HCEC 1CT (cell line): ENCODE measurements around the gene MAP6D1.

ENCODE experiments used
- DNase-seq: peaks from one replicate; pipeline ENCODE4 v3.0.0-alpha.2; 2017

MAP6D1 gene

DNA sequence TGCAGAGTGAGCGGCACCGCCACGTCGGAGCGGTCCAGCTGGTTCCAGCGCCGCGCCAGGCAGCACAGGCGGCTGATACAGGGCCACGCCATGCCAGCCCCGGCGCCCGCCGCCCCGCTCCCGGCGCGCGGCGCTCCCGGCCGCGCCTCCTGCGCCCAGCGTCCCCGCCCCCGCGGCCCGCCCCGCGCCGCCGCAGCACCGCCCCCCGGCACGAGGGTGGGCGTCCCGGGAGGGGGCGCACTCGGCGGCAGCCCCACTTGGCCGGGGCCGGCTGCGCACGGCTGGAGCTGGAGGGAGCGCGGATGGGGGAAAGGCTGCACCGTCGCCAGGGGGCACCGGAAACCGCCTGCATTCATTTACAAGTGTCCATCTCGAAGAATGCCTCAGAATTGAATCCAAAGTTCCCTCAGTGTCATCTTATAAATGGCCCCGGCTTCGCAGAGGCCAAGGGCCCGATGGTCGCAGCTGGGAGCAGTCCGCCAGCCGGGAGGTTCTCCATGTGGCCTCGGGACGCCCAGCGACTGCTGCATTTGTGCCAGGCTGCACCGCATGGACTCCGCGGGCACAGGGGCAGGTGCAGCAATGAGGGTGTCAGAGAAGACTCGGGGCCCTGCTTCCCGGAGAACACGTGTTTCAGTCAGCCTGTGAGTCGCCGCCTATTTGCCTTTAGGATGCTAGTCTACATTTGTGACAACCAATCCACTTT, at the start of gene MAP6D1:
Gene MAP6D1, minus strand, starts transcription at position 122 of the 706 bp plus-strand sequence. Its CDS starts 30 bp downstream, at position 92.
- peak; percentile 41 for DNase-seq

- DNase-seq: no peak
Observed at GRCh38 chr3:183873914-183874313, 48.5 kb upstream of the MAP6D1 start.

- no peak for DNase-seq
Observed at GRCh38 chr3:183871541-183871940, 46.2 kb upstream of the MAP6D1 start.

- no peak for DNase-seq
Observed at GRCh38 chr3:183870563-183870962, 45.2 kb upstream of the MAP6D1 start.

DNA sequence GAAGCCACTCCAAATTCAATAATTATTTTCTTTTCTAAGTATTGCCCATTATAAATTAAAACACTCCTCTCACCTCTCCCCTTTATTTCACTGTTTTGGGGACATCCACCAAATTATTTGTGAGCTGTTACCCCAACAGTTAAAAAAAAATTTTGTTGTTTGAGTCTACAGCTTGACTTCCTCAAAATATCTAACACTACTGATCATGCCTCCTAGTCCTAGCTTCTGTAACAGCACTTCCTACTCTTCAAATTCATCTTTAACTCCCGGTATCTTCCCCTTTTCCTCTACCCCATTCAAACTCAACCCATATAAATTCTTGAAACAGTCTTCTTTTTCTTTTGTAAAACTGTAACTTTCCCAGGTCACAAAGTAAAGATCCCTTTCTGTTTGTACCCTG, 43.4 kb upstream of the MAP6D1 start:
- no peak for DNase-seq

- no peak for DNase-seq
Observed at GRCh38 chr3:183862610-183863009, 37.2 kb upstream of the MAP6D1 start.

DNA sequence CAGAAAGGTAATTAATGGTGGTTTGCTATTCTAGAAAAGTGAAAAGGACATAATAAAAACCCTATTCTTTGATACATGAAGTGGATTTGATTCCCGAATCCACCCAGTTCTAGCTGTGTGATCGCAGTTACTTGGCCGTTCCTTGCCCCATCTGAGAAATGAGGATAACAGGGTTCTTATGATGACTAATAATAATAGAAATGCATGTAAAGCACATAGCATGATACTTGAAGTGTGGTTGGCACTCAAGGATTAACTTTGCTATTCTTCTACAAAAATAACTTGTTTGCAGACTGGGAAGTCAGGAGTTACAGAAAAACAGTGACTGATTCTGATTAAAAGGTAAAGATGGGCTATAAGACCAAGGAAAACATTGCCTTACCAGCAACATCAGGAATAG, 32.5 kb upstream of the MAP6D1 start:
- no peak for DNase-seq

- no peak for DNase-seq
Observed at GRCh38 chr3:183854318-183855035, 29.1 kb upstream of the MAP6D1 start.

GRCh38 chr3:183845608-183846288, 20.4 kb upstream of the MAP6D1 start:
- peak; percentile 58 for DNase-seq

DNA sequence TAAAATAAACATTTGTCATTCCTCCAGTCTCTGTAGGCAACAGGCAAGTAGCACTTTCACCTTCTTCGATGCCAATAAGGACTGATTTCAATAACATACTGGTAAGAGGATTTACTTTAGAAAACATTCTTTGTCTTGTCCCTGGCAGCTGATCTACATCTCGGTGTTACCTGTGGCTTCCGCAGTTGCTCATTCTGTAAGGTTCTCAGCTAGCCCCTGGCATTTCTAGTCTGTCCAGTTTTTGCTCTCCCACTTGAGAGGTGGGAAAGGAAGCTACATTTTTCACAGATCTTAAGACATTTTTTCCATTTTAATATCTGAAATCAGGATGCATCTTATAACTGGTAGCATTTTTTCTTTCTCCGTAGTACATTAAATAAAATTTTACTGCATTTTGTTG, 19.7 kb upstream of the MAP6D1 start:
- no peak for DNase-seq

DNA sequence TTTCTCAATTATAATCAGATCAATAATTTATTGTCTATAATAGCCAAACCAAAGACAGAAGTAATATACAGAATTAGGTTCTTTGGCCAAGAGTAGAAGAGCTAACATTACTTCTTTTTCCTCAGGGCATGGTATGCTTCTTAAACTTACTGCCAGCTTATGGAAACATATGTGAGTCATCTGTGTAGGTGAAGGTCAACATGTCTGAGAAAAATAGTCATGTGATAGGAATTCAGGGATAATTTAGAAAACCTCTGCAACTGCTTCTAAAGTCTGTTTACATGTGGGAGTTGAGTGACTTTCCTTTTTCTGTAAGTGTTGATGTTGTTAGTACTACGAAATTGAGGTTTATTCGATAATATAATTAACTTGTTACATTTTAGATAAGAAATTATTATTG, 19.2 kb upstream of the MAP6D1 start:
- DNase-seq: peak; percentile 91

GRCh38 chr3:183839751-183840150, 14.4 kb upstream of the MAP6D1 start:
- no peak for DNase-seq

DNA sequence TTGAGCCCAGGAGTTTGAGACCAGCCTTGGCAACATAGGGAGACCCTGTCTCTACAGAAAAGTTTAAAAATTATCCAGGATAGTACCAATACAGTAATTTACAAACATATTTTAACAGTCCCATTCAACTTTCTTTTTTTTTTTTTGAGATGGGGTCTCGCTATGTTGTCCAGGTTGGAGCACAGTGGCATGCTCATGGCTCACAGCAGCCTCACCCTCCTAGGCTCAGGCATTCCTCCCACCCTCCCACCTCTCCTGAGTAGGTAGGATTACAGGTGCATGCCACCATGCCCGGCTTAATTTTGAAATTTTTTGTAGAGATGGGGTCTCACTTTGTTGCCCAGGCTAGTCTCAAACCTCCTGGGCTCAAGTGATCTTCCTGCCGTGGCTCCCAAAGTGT, 12.5 kb upstream of the MAP6D1 start:
- no peak for DNase-seq

- no peak for DNase-seq
Observed at GRCh38 chr3:183837390-183837789, 12.0 kb upstream of the MAP6D1 start.

- DNase-seq: no peak
Observed at GRCh38 chr3:183833516-183833915, 8.1 kb upstream of the MAP6D1 start.

- no peak for DNase-seq
Observed at GRCh38 chr3:183830187-183830586, 4.8 kb upstream of the MAP6D1 start.

DNA sequence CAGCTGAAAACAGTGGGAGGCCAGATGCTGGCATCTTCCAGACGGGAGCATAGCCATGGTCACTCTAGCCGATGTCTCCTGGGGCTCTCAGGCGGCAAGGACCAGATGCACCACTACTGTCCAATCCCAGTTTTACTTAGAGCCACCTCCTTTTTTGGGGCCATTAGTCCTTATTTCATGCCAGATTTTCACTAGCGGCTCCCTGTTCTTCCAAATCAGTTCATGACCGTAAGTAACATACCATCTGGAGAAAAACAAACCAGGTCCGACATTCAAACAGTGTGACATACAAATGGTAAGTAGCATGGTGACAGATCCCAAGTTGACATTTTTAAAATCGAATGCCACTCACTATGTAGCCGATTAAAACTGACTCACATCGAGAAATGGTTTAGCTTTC, 4.1 kb upstream of the MAP6D1 start:
- DNase-seq: no peak

DNA sequence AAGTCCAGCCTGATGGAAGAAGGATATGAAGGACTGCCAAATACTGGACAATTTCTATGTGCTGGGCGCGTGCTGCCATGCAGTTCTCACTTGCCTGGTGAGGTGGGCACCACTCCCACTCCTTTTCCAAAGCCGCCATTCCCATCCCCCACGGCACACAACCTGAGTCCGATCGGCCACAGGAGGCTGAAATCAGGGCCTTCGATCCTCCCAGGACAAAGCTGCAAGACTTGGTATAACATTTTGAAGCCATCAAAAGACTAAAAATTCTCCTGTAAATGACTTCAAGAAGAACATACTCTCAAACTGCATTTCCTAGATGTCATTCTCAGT, 3.1 kb upstream of the MAP6D1 start:
- no peak for DNase-seq

DNA sequence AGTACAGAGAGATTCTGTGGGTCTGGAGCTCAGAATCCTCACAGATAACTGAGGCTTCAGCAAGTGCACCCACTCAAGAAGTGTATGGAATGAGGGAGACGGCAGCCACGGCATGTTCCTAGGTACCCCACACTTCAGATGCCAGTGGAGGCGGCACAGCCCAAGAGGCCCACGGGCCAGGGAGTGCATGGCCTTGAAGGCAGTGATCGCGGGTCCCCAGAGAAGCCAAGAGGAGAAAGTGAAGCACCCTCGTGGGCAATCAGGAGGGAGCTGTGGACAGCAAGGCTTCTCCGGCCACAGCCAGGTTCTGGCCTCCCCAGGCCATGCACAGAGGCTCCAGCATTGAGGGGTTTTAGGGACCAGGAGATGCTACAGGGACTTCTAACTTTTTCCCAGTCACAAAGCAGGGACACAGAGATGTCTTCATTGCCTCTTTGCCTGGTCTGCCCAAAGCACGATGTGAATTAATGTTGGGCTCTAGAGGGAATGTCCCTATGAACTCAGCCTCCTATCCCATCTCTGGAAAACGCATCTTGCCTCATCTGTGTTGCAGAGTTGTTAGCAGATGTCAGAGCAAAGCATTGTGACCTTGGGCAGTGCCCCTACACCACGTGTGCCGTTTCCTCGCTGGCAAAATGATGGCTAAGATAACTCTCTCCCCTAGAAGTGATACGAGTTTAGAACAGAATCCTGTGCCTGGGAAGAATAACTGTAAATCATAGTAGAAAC, 2.6 kb upstream of the MAP6D1 start:
- DNase-seq: no peak

DNA sequence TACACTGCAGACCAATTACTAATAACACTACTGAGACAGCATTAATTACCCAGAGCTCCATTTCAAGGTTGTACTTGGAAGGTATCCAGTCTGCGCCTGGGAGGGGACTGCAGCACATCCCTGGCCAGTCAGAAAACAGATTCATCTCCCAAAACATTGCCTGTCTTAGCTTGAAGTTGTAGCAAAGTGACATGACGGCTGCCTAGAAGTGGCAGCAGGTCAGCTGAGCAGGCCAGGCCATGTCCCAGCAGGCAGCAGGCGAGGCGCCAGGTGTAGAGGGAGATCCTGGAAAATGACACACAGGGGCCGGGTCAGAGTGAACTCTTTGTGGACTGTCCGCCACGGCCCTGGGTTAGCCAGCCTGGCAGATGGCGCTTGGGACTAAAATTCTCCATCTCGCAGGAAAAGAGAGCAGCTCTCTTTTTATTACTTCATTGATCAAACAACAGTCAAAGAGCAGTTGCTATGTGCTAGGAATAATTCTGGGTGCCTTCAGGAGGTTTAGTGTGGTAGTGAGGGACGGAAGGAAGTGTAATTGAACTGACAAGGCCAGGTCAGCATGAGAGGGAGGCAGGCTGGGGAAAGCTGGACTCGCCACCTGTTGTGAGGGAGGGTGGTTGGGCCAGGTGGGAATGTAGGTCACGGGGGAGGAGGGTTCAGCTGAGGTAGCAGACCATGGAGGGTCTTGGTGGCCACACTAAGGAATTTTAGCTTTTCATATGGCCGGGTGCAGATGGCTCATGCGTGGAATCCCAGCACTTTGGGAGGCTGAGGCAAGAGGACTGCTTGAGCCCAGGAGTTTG, 1.3 kb upstream of the MAP6D1 start:
- no peak for DNase-seq

DNA sequence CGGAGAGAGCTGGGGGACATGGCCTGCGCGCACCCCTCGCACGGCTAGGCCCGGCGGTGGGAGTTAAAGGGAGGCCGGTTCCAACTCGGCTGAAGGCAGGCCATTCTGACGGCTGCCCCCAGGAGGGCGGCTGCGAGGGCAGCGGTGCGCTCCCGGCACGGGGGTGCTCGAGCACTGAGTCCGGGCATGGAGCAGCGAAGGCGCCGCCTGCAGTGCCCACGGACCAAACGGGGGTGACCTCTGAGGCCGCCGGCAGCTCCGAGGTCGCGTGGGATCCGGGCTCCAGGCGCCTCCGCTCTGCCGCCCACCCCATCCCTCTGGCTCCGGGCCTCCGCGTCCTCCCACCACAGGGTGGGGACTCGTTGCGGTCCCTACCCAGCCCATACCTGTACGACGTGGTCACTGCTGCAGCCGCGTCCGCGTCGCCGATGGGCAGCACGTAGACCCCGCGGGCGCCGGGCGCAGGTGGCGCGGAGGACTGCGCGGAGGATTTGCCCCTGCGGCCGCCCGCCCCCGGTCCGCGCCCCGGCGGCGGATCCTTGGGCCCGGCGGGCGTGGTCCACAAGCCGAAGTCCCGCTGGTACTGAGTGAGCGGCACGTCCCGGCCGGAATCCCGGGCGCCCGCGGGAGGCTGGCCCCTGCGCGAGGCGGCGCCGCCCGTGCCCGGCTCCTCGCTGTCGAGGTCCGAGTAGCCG, 469 bp downstream of the MAP6D1 start:
- DNase-seq: no peak

DNA sequence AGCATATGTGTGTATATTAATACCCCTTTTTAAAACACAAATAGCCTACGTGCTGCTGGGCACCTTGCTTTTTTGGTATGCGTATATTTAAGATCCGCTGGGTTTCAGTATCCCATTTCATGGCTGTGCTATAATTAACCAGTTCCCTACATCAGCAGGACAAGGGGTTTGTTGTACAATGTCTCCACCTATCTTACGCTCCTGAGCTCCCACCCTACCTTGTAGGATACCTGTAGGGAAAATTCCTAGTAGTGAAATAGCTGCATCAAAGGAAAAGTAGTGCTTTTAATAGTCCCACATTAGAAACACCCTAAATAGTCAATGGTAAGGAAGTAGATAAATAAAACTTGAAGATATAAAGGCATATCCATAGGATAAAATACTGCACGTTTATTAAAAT, 1.4 kb downstream of the MAP6D1 start:
- DNase-seq: no peak
